Measurements from ENCODE around the gene ATXN1.

ATXN1 gene

GRCh38 chr6:16277101-16277981, 483.9 kb downstream of the ATXN1 start:
- no peak for TF ChIP-seq CTCF (IDR thresholded peaks at IDR 0.05)

GRCh38 chr6:16274885-16275589, 486.2 kb downstream of the ATXN1 start:
- TF ChIP-seq CTCF (IDR thresholded peaks at IDR 0.05): no peak

GRCh38 chr6:16274483-16274882, 486.8 kb downstream of the ATXN1 start:
- TF ChIP-seq CTCF (IDR thresholded peaks at IDR 0.05): no peak

- TF ChIP-seq CTCF (IDR thresholded peaks at IDR 0.05): no peak
Observed at GRCh38 chr6:16273256-16273655, 488.0 kb downstream of the ATXN1 start.

- TF ChIP-seq CTCF (IDR thresholded peaks at IDR 0.05): no peak
Observed at GRCh38 chr6:16272201-16272600, 489.1 kb downstream of the ATXN1 start.

GRCh38 chr6:16271428-16271827, 489.8 kb downstream of the ATXN1 start:
- TF ChIP-seq CTCF (IDR thresholded peaks at IDR 0.05): no peak

GRCh38 chr6:16270178-16270794, 491.0 kb downstream of the ATXN1 start:
- TF ChIP-seq CTCF (IDR thresholded peaks at IDR 0.05): no peak
